SJSA1 (cell line): ENCODE data around the gene XPNPEP2. TPM values are rescaled to one million over a fixed set of nuclear protein-coding genes. Genes with fewer than 3 reads are reported as not detected.

ENCODE experiments used
- DNase-seq, 2 experiments: peaks; one replicate each; pipeline ENCODE4 v3.0.0-alpha.2; 2015 to 2020; ENCODE audit warnings: low spot score in 2 of 2, low read depth in 1 of 2
- H3K27ac ChIP-seq: fragments of 250-450 bp; sonication (Bioruptor Pico); 2 replicates; pipeline ENCODE4 v1.5.1; 2020; ENCODE audit warnings: mild to moderate bottlenecking, moderate library complexity
- H3K27me3 ChIP-seq: fragments of 250-450 bp; sonication (Bioruptor Pico); replicated peaks from 2 replicates; pipeline ENCODE4 v1.5.1; 2020; ENCODE audit warnings: mild to moderate bottlenecking, moderate library complexity
- H3K36me3 ChIP-seq: fragments of 250-450 bp; sonication (Bioruptor Pico); 2 replicates; pipeline ENCODE4 v1.5.1; 2020; ENCODE audit warnings: mild to moderate bottlenecking
- H3K4me1 ChIP-seq: fragments of 250-450 bp; sonication (Bioruptor Pico); replicated peaks from 2 replicates; pipeline ENCODE4 v1.6.1; 2021; ENCODE audit warnings: mild to moderate bottlenecking
- H3K4me3 ChIP-seq: fragments of 250-450 bp; sonication (Bioruptor Pico); 2 replicates; pipeline ENCODE4 v1.5.1; 2020; ENCODE audit warnings: mild to moderate bottlenecking
- H3K9me3 ChIP-seq: fragments of 250-450 bp; sonication (Bioruptor Pico); replicated peaks from 2 replicates; pipeline ENCODE4 v1.5.1; 2020; ENCODE audit warnings: mild to moderate bottlenecking
- total RNA-seq: library from RNA; depleted of rRNA; stranded (reverse); fragments of >200 nt; shearing (Covaris generic); gene quantifications from 2 replicates; pipeline ENCODE4 v1.2.3, GENCODE V29; 2014

XPNPEP2 gene
- total RNA-seq, 1 experiment from 2014 or later = 0.03 TPM

- peaks cover 3% of the 10 kb centered on the region; the same call in 1 of the 2 replicates for H3K4me1 ChIP-seq
These were observed 33.3 kb upstream of the XPNPEP2 start for GRCh38 chrX:129705377-129705925.

GRCh38 chrX:129705988-129706387 lies 32.8 kb upstream of the XPNPEP2 start:
- Histone ChIP-seq H3K36me3 (no peaks in the 10 kb centered on the region), H3K4me3 (no peak overlapping the region), H3K27ac (no peak overlapping the region), H3K9me3 (no peaks in the 10 kb centered on the region), H3K4me1 (peaks cover 3% of the 10 kb centered on the region; the same call in 1 of the 2 replicates), H3K27me3 (no peaks in the 10 kb centered on the region)
- DNase-seq = no peak

More at GRCh38 chrX:129705377-129705925, 33.3 kb upstream of the XPNPEP2 start:
- Histone ChIP-seq H3K36me3 (no peaks in the 10 kb centered on the region), H3K9me3 (no peaks in the 10 kb centered on the region), H3K27me3 (no peaks in the 10 kb centered on the region), H3K4me3 (no peak overlapping the region), H3K27ac (no peak overlapping the region)
- no peak for DNase-seq

GRCh38 chrX:129706400-129707072 lies 32.2 kb upstream of the XPNPEP2 start:
- Histone ChIP-seq H3K9me3 (no peaks in the 10 kb centered on the region), H3K4me3 (no peak overlapping the region)
- peak; percentile 18 to 40 for DNase-seq

GRCh38 chrX:129714581-129714980 lies 24.2 kb upstream of the XPNPEP2 start:
- H3K27me3 ChIP-seq = no peaks in the 10 kb centered on the region
- H3K36me3 ChIP-seq = no peaks in the 10 kb centered on the region
- H3K4me3 ChIP-seq = no peak overlapping the region
- H3K9me3 ChIP-seq = no peaks in the 10 kb centered on the region
- no peak overlapping the region for H3K27ac ChIP-seq
- DNase-seq = no peak
- no peaks in the 10 kb centered on the region for H3K4me1 ChIP-seq

More at GRCh38 chrX:129706400-129707072, 32.2 kb upstream of the XPNPEP2 start:
- Histone ChIP-seq H3K36me3 (no peaks in the 10 kb centered on the region), H3K27ac (no peak overlapping the region), H3K4me1 (peaks cover 3% of the 10 kb centered on the region; the same call in 1 of the 2 replicates), H3K27me3 (no peaks in the 10 kb centered on the region)

GRCh38 chrX:129716507-129716906 lies 22.3 kb upstream of the XPNPEP2 start:
- no peak for DNase-seq
- no peak overlapping the region for H3K27ac ChIP-seq
- H3K36me3 ChIP-seq = no peaks in the 10 kb centered on the region
- H3K9me3 ChIP-seq = no peaks in the 10 kb centered on the region
- H3K27me3 ChIP-seq = no peaks in the 10 kb centered on the region
- H3K4me1 ChIP-seq = no peaks in the 10 kb centered on the region
- H3K4me3 ChIP-seq = no peak overlapping the region

GRCh38 chrX:129717892-129718291 lies 20.9 kb upstream of the XPNPEP2 start:
- Histone ChIP-seq H3K36me3 (no peaks in the 10 kb centered on the region), H3K9me3 (no peaks in the 10 kb centered on the region), H3K4me3 (no peak overlapping the region), H3K27me3 (no peaks in the 10 kb centered on the region), H3K27ac (no peak overlapping the region), H3K4me1 (no peaks in the 10 kb centered on the region)
- no peak for DNase-seq

GRCh38 chrX:129718676-129719075 lies 20.1 kb upstream of the XPNPEP2 start:
- no peak overlapping the region for H3K27ac ChIP-seq
- no peak overlapping the region for H3K4me3 ChIP-seq
- H3K4me1 ChIP-seq = peaks cover 3% of the 10 kb centered on the region; the same call in 1 of the 2 replicates
- H3K36me3 ChIP-seq = no peaks in the 10 kb centered on the region
- no peaks in the 10 kb centered on the region for H3K27me3 ChIP-seq
- no peak for DNase-seq
- H3K9me3 ChIP-seq = no peaks in the 10 kb centered on the region

- no peak overlapping the region for H3K4me3 ChIP-seq
- H3K27me3 ChIP-seq = no peaks in the 10 kb centered on the region
- H3K27ac ChIP-seq = no peak overlapping the region
- H3K4me1 ChIP-seq = peaks cover 3% of the 10 kb centered on the region; the same call in 1 of the 2 replicates
- no peaks in the 10 kb centered on the region for H3K9me3 ChIP-seq
- H3K36me3 ChIP-seq = no peaks in the 10 kb centered on the region
- DNase-seq = no peak
These were observed 19.5 kb upstream of the XPNPEP2 start for GRCh38 chrX:129719268-129719667.

- H3K9me3 ChIP-seq = no peaks in the 10 kb centered on the region
- DNase-seq = no peak
- peaks cover 3% of the 10 kb centered on the region; the same call in 1 of the 2 replicates for H3K4me1 ChIP-seq
- no peaks in the 10 kb centered on the region for H3K27me3 ChIP-seq
- H3K36me3 ChIP-seq = no peaks in the 10 kb centered on the region
- no peak overlapping the region for H3K4me3 ChIP-seq
- H3K27ac ChIP-seq = no peak overlapping the region
These were observed 18.7 kb upstream of the XPNPEP2 start for GRCh38 chrX:129719931-129720530.

GRCh38 chrX:129720741-129721140 lies 18.0 kb upstream of the XPNPEP2 start:
- Histone ChIP-seq H3K9me3 (no peaks in the 10 kb centered on the region), H3K27me3 (no peaks in the 10 kb centered on the region), H3K4me1 (peaks cover 3% of the 10 kb centered on the region; the same call in 1 of the 2 replicates), H3K4me3 (no peak overlapping the region), H3K36me3 (no peaks in the 10 kb centered on the region), H3K27ac (no peak overlapping the region)
- no peak for DNase-seq

GRCh38 chrX:129721414-129721813 lies 17.4 kb upstream of the XPNPEP2 start:
- Histone ChIP-seq H3K4me1 (peaks cover 3% of the 10 kb centered on the region; the same call in 1 of the 2 replicates), H3K9me3 (no peaks in the 10 kb centered on the region), H3K27me3 (no peaks in the 10 kb centered on the region), H3K27ac (no peak overlapping the region), H3K4me3 (no peak overlapping the region), H3K36me3 (no peaks in the 10 kb centered on the region)
- no peak for DNase-seq

- Histone ChIP-seq H3K9me3 (no peaks in the 10 kb centered on the region), H3K4me1 (peaks cover 3% of the 10 kb centered on the region; the same call in 1 of the 2 replicates), H3K27ac (no peak overlapping the region), H3K27me3 (no peaks in the 10 kb centered on the region), H3K36me3 (no peaks in the 10 kb centered on the region), H3K4me3 (no peak overlapping the region)
- no peak for DNase-seq
These were observed 16.9 kb upstream of the XPNPEP2 start for GRCh38 chrX:129721870-129722269.

GRCh38 chrX:129723511-129723910 lies 15.3 kb upstream of the XPNPEP2 start:
- Histone ChIP-seq H3K27ac (no peak overlapping the region), H3K27me3 (no peaks in the 10 kb centered on the region), H3K4me1 (peaks cover 3% of the 10 kb centered on the region; the same call in 1 of the 2 replicates), H3K36me3 (no peaks in the 10 kb centered on the region), H3K4me3 (no peak overlapping the region), H3K9me3 (no peaks in the 10 kb centered on the region)
- DNase-seq = no peak

- Histone ChIP-seq H3K4me1 (peaks cover 3% of the 10 kb centered on the region; the same call in 1 of the 2 replicates), H3K27me3 (no peaks in the 10 kb centered on the region), H3K4me3 (no peak overlapping the region), H3K27ac (no peak overlapping the region), H3K36me3 (no peaks in the 10 kb centered on the region), H3K9me3 (no peaks in the 10 kb centered on the region)
- DNase-seq = no peak
These were observed 14.0 kb upstream of the XPNPEP2 start for GRCh38 chrX:129724754-129725153.
